ENCODE measurements around the gene ARHGAP15. TPM values are rescaled to one million over a fixed set of nuclear protein-coding genes. Genes with fewer than 3 reads are reported as not detected.

ARHGAP15 gene
- total and polyA plus RNA-seq, 2 donors from 2014 or later, result 5.7 to 23.1 TPM

DNA sequence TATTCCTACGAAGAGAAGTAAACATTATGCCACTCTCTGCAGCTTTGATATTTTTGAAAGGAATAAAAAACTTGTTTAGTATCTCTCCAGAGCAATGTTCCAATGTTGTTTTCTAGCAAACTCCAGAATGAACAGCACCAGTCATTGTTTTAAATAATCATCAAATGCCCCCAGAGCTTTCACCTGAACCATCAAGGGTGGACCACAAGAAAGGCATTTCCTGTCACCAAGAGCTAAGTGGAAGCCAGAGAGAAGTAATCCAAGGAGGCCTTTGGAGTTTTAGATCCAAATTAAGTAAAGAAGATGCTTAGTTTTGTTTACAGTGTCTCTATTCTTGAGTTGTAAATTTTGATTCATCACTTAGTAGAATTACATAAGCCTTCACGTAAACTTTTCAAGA, 559.0 kb downstream of the ARHGAP15 start:
- Histone ChIP-seq H3K27me3 (ENCODE audit: control insufficient read depth, insufficient read depth, low read length) (no peaks in the 10 kb centered on the region), H3K9me3 (ENCODE audit: control insufficient read depth in 2 of 3, insufficient read depth in 1 of 3, low read length in 3 of 3) (no peaks in the 10 kb centered on the region), H3K27ac (ENCODE audit: low read depth in 2 of 2, low read length in 2 of 2) (no peak overlapping the region), H3K4me1 (ENCODE audit: control insufficient read depth in 2 of 3, insufficient read depth in 2 of 3, low read depth in 1 of 3, low read length in 3 of 3) (no peaks in the 10 kb centered on the region), H3K9ac (ENCODE audit: low read length in 3 of 3) (no peak overlapping the region), H3K4me3 (ENCODE audit: low read length in 3 of 3) (no peak overlapping the region), H3K36me3 (ENCODE audit: control insufficient read depth in 2 of 3, insufficient read depth in 3 of 3, low read length in 3 of 3) (no peaks in the 10 kb centered on the region)
- TF ChIP-seq CTCF (IDR thresholded peaks at IDR 0.05; ENCODE audit: borderline replicate concordance, extremely low read depth, insufficient read depth), result no peak
- intact Hi-C loops (cut with DNase I), result no loop called here
- DNase-seq (no peak), FAIRE-seq (no peak)

DNA sequence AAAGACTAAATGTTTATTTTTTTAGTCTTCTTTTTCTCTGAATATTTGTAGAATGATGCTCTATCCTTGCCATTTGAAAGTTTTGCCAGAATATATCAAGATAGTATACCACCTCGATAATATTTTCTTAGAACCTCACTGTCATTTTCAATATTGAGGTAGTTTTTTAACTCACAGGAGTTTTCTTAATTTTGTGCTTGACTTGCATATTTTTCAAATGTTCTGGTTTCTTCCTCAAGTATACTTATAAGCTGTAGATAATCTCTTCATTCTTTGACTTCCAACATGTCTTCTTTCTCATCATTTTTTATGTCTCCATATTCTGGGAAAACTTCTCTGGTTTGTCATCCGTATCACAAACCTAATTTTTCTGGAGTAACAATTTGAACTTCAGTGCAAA, 559.6 kb downstream of the ARHGAP15 start:
- H3K36me3 ChIP-seq (ENCODE audit: control insufficient read depth in 2 of 3, insufficient read depth in 3 of 3, low read length in 3 of 3), result no peaks in the 10 kb centered on the region
- H3K9ac ChIP-seq (ENCODE audit: low read length in 3 of 3), result no peak overlapping the region
- TF ChIP-seq CTCF (IDR thresholded peaks at IDR 0.05; ENCODE audit: borderline replicate concordance, extremely low read depth, insufficient read depth), result no peak
- no peak overlapping the region for H3K4me3 ChIP-seq (ENCODE audit: low read length in 3 of 3)
- H3K9me3 ChIP-seq (ENCODE audit: control insufficient read depth in 2 of 3, insufficient read depth in 1 of 3, low read length in 3 of 3), result no peaks in the 10 kb centered on the region
- H3K4me1 ChIP-seq (ENCODE audit: control insufficient read depth in 2 of 3, insufficient read depth in 2 of 3, low read depth in 1 of 3, low read length in 3 of 3), result no peaks in the 10 kb centered on the region
- no peak overlapping the region for H3K27ac ChIP-seq (ENCODE audit: low read depth in 2 of 2, low read length in 2 of 2)
- intact Hi-C loops (cut with DNase I), result no loop called here
- no peaks in the 10 kb centered on the region for H3K27me3 ChIP-seq (ENCODE audit: control insufficient read depth, insufficient read depth, low read length)
- DNase-seq (no peak), FAIRE-seq (no peak)

- FAIRE-seq, result no peak
- Histone ChIP-seq H3K9me3 (ENCODE audit: control insufficient read depth in 2 of 3, insufficient read depth in 1 of 3, low read length in 3 of 3) (no peaks in the 10 kb centered on the region), H3K36me3 (ENCODE audit: control insufficient read depth in 2 of 3, insufficient read depth in 3 of 3, low read length in 3 of 3) (no peaks in the 10 kb centered on the region), H3K4me3 (ENCODE audit: low read length in 3 of 3) (no peak overlapping the region), H3K4me1 (ENCODE audit: control insufficient read depth in 2 of 3, insufficient read depth in 2 of 3, low read depth in 1 of 3, low read length in 3 of 3) (no peaks in the 10 kb centered on the region), H3K27me3 (ENCODE audit: control insufficient read depth, insufficient read depth, low read length) (no peaks in the 10 kb centered on the region), H3K9ac (ENCODE audit: low read length in 3 of 3) (no peak overlapping the region), H3K27ac (ENCODE audit: low read depth in 2 of 2, low read length in 2 of 2) (no peak overlapping the region)
- no peak for TF ChIP-seq CTCF (IDR thresholded peaks at IDR 0.05; ENCODE audit: borderline replicate concordance, extremely low read depth, insufficient read depth)
- DNase-seq, result no peak
- intact Hi-C loops (cut with DNase I), result no loop called here
These were observed 560.3 kb downstream of the ARHGAP15 start for GRCh38 chr2:143689541-143689940.

DNA sequence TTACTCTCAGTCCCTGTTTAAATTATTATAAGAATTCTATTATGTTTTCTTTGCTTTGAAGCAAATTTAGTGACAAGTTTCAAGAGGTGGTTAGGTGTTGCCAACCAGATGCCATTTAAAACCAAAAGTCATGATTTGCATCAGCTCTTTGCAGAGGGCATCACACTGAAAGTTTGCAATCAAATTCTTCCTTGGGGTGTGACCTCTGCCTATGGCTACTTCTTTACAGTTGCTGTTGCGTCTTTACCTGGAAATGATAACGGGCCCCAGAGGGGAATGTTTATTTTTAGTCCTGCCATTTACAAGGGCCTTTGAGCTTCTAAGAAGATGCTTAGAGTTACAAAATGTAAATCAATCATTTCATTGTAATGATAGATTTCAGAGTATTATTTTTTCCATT, 561.0 kb downstream of the ARHGAP15 start:
- Histone ChIP-seq H3K4me1 (ENCODE audit: control insufficient read depth in 2 of 3, insufficient read depth in 2 of 3, low read depth in 1 of 3, low read length in 3 of 3) (no peaks in the 10 kb centered on the region), H3K9ac (ENCODE audit: low read length in 3 of 3) (no peak overlapping the region), H3K27ac (ENCODE audit: low read depth in 2 of 2, low read length in 2 of 2) (no peak overlapping the region), H3K9me3 (ENCODE audit: control insufficient read depth in 2 of 3, insufficient read depth in 1 of 3, low read length in 3 of 3) (no peaks in the 10 kb centered on the region), H3K4me3 (ENCODE audit: low read length in 3 of 3) (no peak overlapping the region), H3K36me3 (ENCODE audit: control insufficient read depth in 2 of 3, insufficient read depth in 3 of 3, low read length in 3 of 3) (no peaks in the 10 kb centered on the region), H3K27me3 (ENCODE audit: control insufficient read depth, insufficient read depth, low read length) (no peaks in the 10 kb centered on the region)
- no peak for FAIRE-seq
- TF ChIP-seq CTCF (IDR thresholded peaks at IDR 0.05; ENCODE audit: borderline replicate concordance, extremely low read depth, insufficient read depth), result no peak
- intact Hi-C loops (cut with DNase I), result no loop called here
- no peak for DNase-seq

Measured in kidney (tissue), 14 donors.